ENCODE results near the gene LYRM4. TPM values are rescaled to one million over a fixed set of nuclear protein-coding genes. Genes with fewer than 3 reads are reported as not detected.

The LYRM4 gene
- total RNA-seq, 2 donors from 2014 or later = 19.1 to 22.5 TPM

GRCh38 chr6:5238336-5238735, 22.4 kb downstream of the LYRM4 start:
- H3K27me3 ChIP-seq = no peaks in the 10 kb centered on the region
- H3K9me3 ChIP-seq = no peaks in the 10 kb centered on the region
- no peak for TF ChIP-seq CTCF (IDR thresholded peaks at IDR 0.05)

GRCh38 chr6:5237805-5238204, 22.9 kb downstream of the LYRM4 start:
- TF ChIP-seq CTCF (IDR thresholded peaks at IDR 0.05) = no peak
- no peaks in the 10 kb centered on the region for H3K27me3 ChIP-seq
- no peaks in the 10 kb centered on the region for H3K9me3 ChIP-seq
- no peak for DNase-seq (ENCODE audit: low spot score)
- H3K4me3 ChIP-seq = no peak overlapping the region
- no peaks in the 10 kb centered on the region for H3K4me1 ChIP-seq
- no peak overlapping the region for H3K27ac ChIP-seq
- H3K36me3 ChIP-seq = no peaks in the 10 kb centered on the region

More at GRCh38 chr6:5238336-5238735, 22.4 kb downstream of the LYRM4 start:
- Histone ChIP-seq H3K4me1 (no peaks in the 10 kb centered on the region), H3K4me3 (no peak overlapping the region), H3K27ac (no peak overlapping the region), H3K36me3 (no peaks in the 10 kb centered on the region)
- no peak for DNase-seq (ENCODE audit: low spot score)

GRCh38 chr6:5235830-5236229, 24.9 kb downstream of the LYRM4 start:
- no peaks in the 10 kb centered on the region for H3K27me3 ChIP-seq
- no peaks in the 10 kb centered on the region for H3K4me1 ChIP-seq
- DNase-seq (ENCODE audit: low spot score) = no peak
- H3K4me3 ChIP-seq = no peak overlapping the region
- H3K27ac ChIP-seq = no peak overlapping the region
- H3K9me3 ChIP-seq = no peaks in the 10 kb centered on the region
- no peaks in the 10 kb centered on the region for H3K36me3 ChIP-seq
- TF ChIP-seq CTCF (IDR thresholded peaks at IDR 0.05) = no peak

GRCh38 chr6:5234874-5235273, 25.9 kb downstream of the LYRM4 start:
- Histone ChIP-seq H3K36me3 (no peaks in the 10 kb centered on the region), H3K27me3 (no peaks in the 10 kb centered on the region), H3K4me1 (no peaks in the 10 kb centered on the region), H3K9me3 (no peaks in the 10 kb centered on the region), H3K4me3 (no peak overlapping the region), H3K27ac (no peak overlapping the region)
- no peak for DNase-seq (ENCODE audit: low spot score)
- no peak for TF ChIP-seq CTCF (IDR thresholded peaks at IDR 0.05)

GRCh38 chr6:5231289-5231688, 29.5 kb downstream of the LYRM4 start:
- H3K27ac ChIP-seq = no peak overlapping the region
- H3K9me3 ChIP-seq = no peaks in the 10 kb centered on the region
- no peaks in the 10 kb centered on the region for H3K36me3 ChIP-seq
- no peak for TF ChIP-seq CTCF (IDR thresholded peaks at IDR 0.05)
- H3K4me1 ChIP-seq = no peaks in the 10 kb centered on the region
- no peak overlapping the region for H3K4me3 ChIP-seq
- no peak for DNase-seq (ENCODE audit: low spot score)
- no peaks in the 10 kb centered on the region for H3K27me3 ChIP-seq

GRCh38 chr6:5230081-5230480, 30.7 kb downstream of the LYRM4 start:
- no peak for TF ChIP-seq CTCF (IDR thresholded peaks at IDR 0.05)
- Histone ChIP-seq H3K27ac (no peak overlapping the region), H3K9me3 (no peaks in the 10 kb centered on the region), H3K4me3 (no peak overlapping the region), H3K27me3 (no peaks in the 10 kb centered on the region), H3K4me1 (no peaks in the 10 kb centered on the region), H3K36me3 (no peaks in the 10 kb centered on the region)
- DNase-seq (ENCODE audit: low spot score) = no peak
